LNCAP (cell line): ENCODE data around the gene AMMECR1.

Source experiments
- CTCF ChIP-seq: fragments of 450-650 bp; IDR thresholded peaks from 2 replicates; pipeline ENCODE4 v1.5.1; 2017; ENCODE audit warnings: mild to moderate bottlenecking

Gene AMMECR1

GRCh38 chrX:110178179-110178865, 139.6 kb downstream of the AMMECR1 start:
- no peak for TF ChIP-seq CTCF

GRCh38 chrX:110175696-110176095, 142.2 kb downstream of the AMMECR1 start:
- TF ChIP-seq CTCF = no peak

- no peak for TF ChIP-seq CTCF
These were observed 142.7 kb downstream of the AMMECR1 start for GRCh38 chrX:110175146-110175545.

GRCh38 chrX:110173192-110174175, 144.4 kb downstream of the AMMECR1 start:
- no peak for TF ChIP-seq CTCF

GRCh38 chrX:110172215-110172614, 145.7 kb downstream of the AMMECR1 start:
- no peak for TF ChIP-seq CTCF

GRCh38 chrX:110171442-110171841, 146.4 kb downstream of the AMMECR1 start:
- TF ChIP-seq CTCF = no peak

GRCh38 chrX:110170029-110170428, 147.9 kb downstream of the AMMECR1 start:
- no peak for TF ChIP-seq CTCF
